CD8-positive, alpha-beta memory T cell (primary cell): ENCODE data around the gene ZNF821. TPM values are rescaled to one million over a fixed set of nuclear protein-coding genes. Genes with fewer than 3 reads are reported as not detected.

Experiments used
- polyA plus RNA-seq: library from polyadenylated mRNA; unstranded; fragments of 300-500 nt; fragmentation: Illumina TruSeq; gene quantifications from one replicate; pipeline ENCODE4 v1.2.3, GENCODE V29; 2021
- total RNA-seq, 2 experiments: library from RNA; stranded (reverse); gene quantifications; one replicate each; pipeline ENCODE4 v1.2.3, GENCODE V29; 2021

Gene ZNF821
- total and polyA plus RNA-seq, 3 experiments from 2014 or later, result 3.3 to 12.6 (median 5.3) TPM

Other genes starting within 250 kb of the ZNF821 start
- 10 to 100 TPM; 14.3 to 14.4 TPM for gene PHLPP2, start 159.5 kb downstream of the ZNF821 start, total RNA-seq
- 1.7 TPM for gene PHLPP2, start 159.5 kb downstream of the ZNF821 start, polyA plus RNA-seq
- 10 to 100 TPM; 80.4 to 83.3 TPM for gene AP1G1, start 75.3 kb downstream of the ZNF821 start, total RNA-seq
- 10.9 TPM for gene AP1G1, start 75.3 kb downstream of the ZNF821 start, polyA plus RNA-seq
- gene ATXN1L, start 38.2 kb downstream of the ZNF821 start, total RNA-seq, result 10 to 100 TPM; 16.9 to 19.7 TPM
- 11.9 TPM for gene ATXN1L, start 38.2 kb downstream of the ZNF821 start, polyA plus RNA-seq
- 100 to 1,000 TPM; 172 to 177 TPM for gene IST1, start 11.3 kb upstream of the ZNF821 start, total RNA-seq
- 144 TPM for gene IST1, start 11.3 kb upstream of the ZNF821 start, polyA plus RNA-seq
- not detected for gene PKD1L3, start 116.2 kb upstream of the ZNF821 start, total RNA-seq
- gene PKD1L3, start 116.2 kb upstream of the ZNF821 start, polyA plus RNA-seq, result not detected
- gene DHODH, start 124.6 kb upstream of the ZNF821 start, total RNA-seq, result 10 to 100 TPM; 26.2 to 28.5 TPM
- gene DHODH, start 124.6 kb upstream of the ZNF821 start, polyA plus RNA-seq, result 10.7 TPM
- gene HP, start 170.3 kb upstream of the ZNF821 start, total RNA-seq, result not detected
- not detected for gene HP, start 170.3 kb upstream of the ZNF821 start, polyA plus RNA-seq
- not detected for gene HPR, start 179.0 kb upstream of the ZNF821 start, total RNA-seq
- gene HPR, start 179.0 kb upstream of the ZNF821 start, polyA plus RNA-seq, result not detected
- gene TXNL4B, start 209.4 kb upstream of the ZNF821 start, total RNA-seq, result 10 to 100 TPM; 37.9 to 38.7 TPM
- 14.0 TPM for gene TXNL4B, start 209.4 kb upstream of the ZNF821 start, polyA plus RNA-seq
- 10 to 100 TPM; 93.6 to 98.3 TPM for gene DHX38, start 209.7 kb upstream of the ZNF821 start, total RNA-seq
- gene DHX38, start 209.7 kb upstream of the ZNF821 start, polyA plus RNA-seq, result 32.7 TPM